Bronchial epithelial cell (primary cell): ENCODE data around the gene CAPN10. TPM values are rescaled to one million over a fixed set of nuclear protein-coding genes. Genes with fewer than 3 reads are reported as not detected.
A peak's percentile ranks its signal among the peaks of the same experiment; 100 is the strongest.

Experiments used
- DNase-seq: peaks from one replicate; pipeline ENCODE4 v3.0.0-alpha.2; 2010; ENCODE audit warnings: low read depth
- FAIRE-seq: peaks from 2 replicates; lab custom pipeline; 2011; peaks lifted over from hg19 to GRCh38; lab: Jason Lieb, UNC
- H3K27me3 ChIP-seq: 2 replicates; pipeline ENCODE4 v1.5.1; 2011; ENCODE audit warnings: low read length; ENCODE audit not compliant: control insufficient read depth, insufficient read depth
- H3K36me3 ChIP-seq: 2 replicates; pipeline ENCODE4 v1.5.1; 2011; ENCODE audit warnings: low read length; ENCODE audit not compliant: control insufficient read depth, insufficient read depth
- H3K4me3 ChIP-seq: 2 replicates; pipeline ENCODE4 v1.5.1; 2011; ENCODE audit warnings: mild to moderate bottlenecking, low read depth, low read length, control low read depth
- total RNA-seq: library from RNA; depleted of rRNA; stranded (reverse); fragments of >200 nt; gene quantifications from 2 replicates; pipeline ENCODE4 v1.2.1, GENCODE V29; 2014
- TF ChIP-seq, protein P1 (sequence below): IDR thresholded peaks from 2 replicates; pipeline ENCODE4 v1.5.1; 2011; ENCODE audit warnings: mild to moderate bottlenecking, moderate library complexity, low read length, control low read depth, inconsistent platforms; ENCODE audit not compliant: insufficient read depth, severe bottlenecking

The CAPN10 gene
- total RNA-seq, 1 donor from 2014 or later = 13.4 TPM

DNA sequence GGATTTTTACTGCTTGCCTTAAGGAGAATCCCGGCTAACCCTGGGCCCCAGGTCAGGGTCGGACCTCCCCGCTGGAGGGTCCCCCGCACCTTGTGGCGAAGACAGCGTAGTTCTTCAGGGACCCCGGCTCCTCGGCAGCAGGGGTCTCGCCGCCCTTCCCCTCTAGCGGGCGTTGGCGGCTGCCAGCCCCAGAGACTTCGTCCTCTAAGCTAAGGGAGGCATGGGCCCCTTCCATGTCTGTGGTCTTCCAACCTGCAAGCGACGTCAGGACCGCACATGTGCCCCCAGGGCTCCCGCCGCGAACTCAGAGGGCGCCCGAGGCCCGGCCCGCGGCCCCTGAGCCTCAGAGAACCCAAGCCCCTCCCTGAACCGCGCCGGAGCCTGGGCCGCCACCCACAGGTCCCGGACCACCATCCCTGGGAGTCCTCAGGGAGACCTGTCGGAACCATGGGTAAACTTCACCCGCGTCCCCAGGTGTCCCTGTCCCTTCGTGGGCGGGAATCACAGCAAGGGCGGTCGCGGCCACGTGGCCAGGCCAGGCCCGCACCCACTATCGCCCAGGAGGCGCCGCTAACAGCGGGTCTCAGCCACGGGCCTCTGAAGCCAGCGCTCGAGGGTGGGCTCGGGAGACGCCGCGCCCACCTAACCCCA is 29.3 kb upstream of the CAPN10 start:
- FAIRE-seq (no peak), DNase-seq (no peak)
- TF ChIP-seq, protein P1, sequence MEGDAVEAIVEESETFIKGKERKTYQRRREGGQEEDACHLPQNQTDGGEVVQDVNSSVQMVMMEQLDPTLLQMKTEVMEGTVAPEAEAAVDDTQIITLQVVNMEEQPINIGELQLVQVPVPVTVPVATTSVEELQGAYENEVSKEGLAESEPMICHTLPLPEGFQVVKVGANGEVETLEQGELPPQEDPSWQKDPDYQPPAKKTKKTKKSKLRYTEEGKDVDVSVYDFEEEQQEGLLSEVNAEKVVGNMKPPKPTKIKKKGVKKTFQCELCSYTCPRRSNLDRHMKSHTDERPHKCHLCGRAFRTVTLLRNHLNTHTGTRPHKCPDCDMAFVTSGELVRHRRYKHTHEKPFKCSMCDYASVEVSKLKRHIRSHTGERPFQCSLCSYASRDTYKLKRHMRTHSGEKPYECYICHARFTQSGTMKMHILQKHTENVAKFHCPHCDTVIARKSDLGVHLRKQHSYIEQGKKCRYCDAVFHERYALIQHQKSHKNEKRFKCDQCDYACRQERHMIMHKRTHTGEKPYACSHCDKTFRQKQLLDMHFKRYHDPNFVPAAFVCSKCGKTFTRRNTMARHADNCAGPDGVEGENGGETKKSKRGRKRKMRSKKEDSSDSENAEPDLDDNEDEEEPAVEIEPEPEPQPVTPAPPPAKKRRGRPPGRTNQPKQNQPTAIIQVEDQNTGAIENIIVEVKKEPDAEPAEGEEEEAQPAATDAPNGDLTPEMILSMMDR = no peak
- Histone ChIP-seq H3K27me3 (no peaks in the 10 kb centered on the region), H3K36me3 (peaks cover 13% of the 10 kb centered on the region), H3K4me3 (peak overlapping the region; percentile 43)

DNA sequence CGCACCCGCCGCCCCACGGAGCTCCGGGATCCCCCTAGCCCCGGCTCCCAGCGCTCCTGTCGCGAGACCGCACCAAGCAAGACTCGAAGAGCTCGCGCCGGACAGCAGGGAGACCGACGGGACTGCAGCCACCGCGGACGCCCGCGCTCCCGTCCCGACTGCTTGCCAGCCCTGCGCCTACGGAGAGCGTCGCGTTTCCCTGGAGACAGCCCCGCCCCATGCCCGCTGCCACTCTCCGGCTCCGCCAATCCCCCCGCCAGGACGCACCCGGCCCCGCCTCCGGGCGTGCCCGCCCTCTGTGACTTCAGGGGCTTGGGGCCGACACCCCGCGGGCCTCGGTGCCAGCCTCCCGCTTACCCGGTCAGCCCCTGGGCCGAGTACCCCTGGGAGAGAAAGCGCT is 28.7 kb upstream of the CAPN10 start, which contains the start of gene ANKMY1:
Gene ANKMY1, minus strand, starts transcription at position 181 of the 400 bp plus-strand sequence. CDS start 653 bp downstream, outside the sequence.
- DNase-seq = peak; percentile 58
- Histone ChIP-seq H3K27me3 (no peaks in the 10 kb centered on the region), H3K36me3 (peaks cover 12% of the 10 kb centered on the region), H3K4me3 (peak within 1 kb of the TSS; percentile 43)
- TF ChIP-seq, protein P1 = no peak
- no peak for FAIRE-seq

DNA sequence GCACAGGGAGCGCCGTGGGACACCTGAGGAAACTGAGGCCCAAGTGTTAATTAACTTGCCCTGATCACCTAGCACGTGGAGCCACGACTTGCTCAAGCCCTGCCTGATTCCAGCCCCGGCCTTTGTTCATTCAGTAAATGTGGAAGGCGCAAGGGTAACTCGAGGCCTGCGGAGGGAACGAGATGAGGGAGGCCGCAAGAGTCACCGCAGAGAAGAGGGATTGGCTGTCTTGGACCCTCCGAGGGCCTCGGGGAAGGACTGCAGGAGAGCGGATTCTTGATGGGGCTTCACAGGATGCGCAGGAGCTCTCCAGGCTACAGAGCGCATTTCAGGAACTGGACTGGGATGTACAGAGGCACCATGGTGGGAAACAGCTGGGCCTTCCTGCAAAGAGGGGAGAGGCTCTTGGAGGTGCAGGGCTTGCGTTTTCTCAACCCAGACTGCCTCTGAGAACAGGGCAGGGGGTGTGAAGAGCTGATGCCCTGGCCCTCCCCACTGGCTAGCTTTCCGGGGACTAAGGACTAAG is 28.2 kb upstream of the CAPN10 start:
- DNase-seq (no peak), FAIRE-seq (no peak)
- H3K27me3 ChIP-seq = no peaks in the 10 kb centered on the region
- TF ChIP-seq, protein P1 = no peak
- peak overlapping the region; percentile 43 for H3K4me3 ChIP-seq
- H3K36me3 ChIP-seq = peaks cover 7% of the 10 kb centered on the region

DNA sequence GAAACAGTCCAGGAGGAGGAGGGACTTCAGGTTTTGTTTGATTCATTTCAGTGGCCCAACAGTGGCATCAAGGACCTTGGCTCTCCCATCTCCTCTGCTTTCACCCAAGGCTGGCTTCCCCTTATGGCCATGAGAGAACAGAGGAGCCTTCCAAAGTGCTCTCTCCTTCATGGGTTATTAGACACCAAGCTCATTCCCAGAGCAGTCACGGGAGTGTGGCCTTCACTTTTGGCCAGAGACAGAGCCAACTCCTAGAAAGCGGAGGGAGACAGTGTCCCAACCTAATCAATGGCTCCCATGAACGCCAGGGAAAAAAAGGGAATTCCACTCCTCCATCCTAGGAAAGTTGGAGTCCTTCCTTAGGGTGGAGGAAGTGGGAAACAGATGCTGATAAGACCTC is 27.2 kb upstream of the CAPN10 start:
- H3K4me3 ChIP-seq = no peak overlapping the region

DNA sequence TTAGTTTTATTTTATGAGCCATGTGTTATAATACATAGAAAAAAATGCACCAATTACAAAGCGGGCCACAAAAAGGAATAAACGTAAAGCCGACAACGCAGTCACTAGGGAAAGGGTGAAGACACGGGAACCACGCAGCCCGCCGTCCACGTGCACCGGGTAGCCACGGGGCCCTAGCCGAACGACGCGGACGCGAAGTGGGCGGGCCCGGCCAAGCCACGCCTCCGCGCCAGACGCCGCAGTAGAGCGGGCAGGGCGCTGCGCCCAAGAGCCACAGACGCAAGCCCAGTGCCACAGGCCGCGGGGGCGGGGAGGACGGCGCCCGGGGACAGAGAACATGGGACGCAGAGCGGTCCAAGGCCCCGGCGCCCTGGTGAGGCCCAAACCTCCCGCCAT is 26.5 kb upstream of the CAPN10 start, which contains the start of gene DUSP28:
Gene DUSP28, plus strand, starts transcription at position 274 of the 396 bp plus-strand sequence. CDS start 328 bp downstream, outside the sequence.
- DNase-seq (peak; percentile 60), FAIRE-seq (no peak)

More for the DNA sequence above, 27.2 kb upstream of the CAPN10 start:
- peak; percentile 23 for FAIRE-seq
- no peak for DNase-seq
- Histone ChIP-seq H3K36me3 (peaks cover 3% of the 10 kb centered on the region), H3K27me3 (no peaks in the 10 kb centered on the region)
- TF ChIP-seq, protein P1 = no peak

More for the DNA sequence above, 26.5 kb upstream of the CAPN10 start, which contains the start of gene DUSP28:
- Histone ChIP-seq H3K27me3 (no peaks in the 10 kb centered on the region), H3K36me3 (no peaks in the 10 kb centered on the region), H3K4me3 (peak within 1 kb of the TSS; percentile 66)
- TF ChIP-seq, protein P1 = no peak
